Mucosa of rectum (tissue), 2 donors: ENCODE results near the gene IL1RN.
"Not testable (repeated sequence)": the region's sequence is repeated elsewhere in the genome, so short reads cannot be mapped to it uniquely, and the experiment has no call there.

Experiments used
- H3K27ac ChIP-seq, 2 donors: one replicate each; pipeline ENCODE4 v1.7.0; 2013; ENCODE audit warnings: inconsistent platforms in 2 of 2, low read depth in 2 of 2, low read length in 2 of 2
- H3K27me3 ChIP-seq, 2 donors: one replicate each; pipeline ENCODE4 v1.7.0; 2013; ENCODE audit warnings: low read length in 2 of 2; ENCODE audit not compliant: control insufficient read depth in 2 of 2, insufficient read depth in 2 of 2
- H3K36me3 ChIP-seq, 2 donors: one replicate each; pipeline ENCODE4 v1.7.0; 2013; ENCODE audit warnings: low read length in 2 of 2; ENCODE audit not compliant: control insufficient read depth in 2 of 2, insufficient read depth in 2 of 2
- H3K4me1 ChIP-seq, 2 donors: one replicate each; pipeline ENCODE4 v1.7.0; 2013; ENCODE audit warnings: low read length in 2 of 2, mild to moderate bottlenecking in 1 of 2; ENCODE audit not compliant: control insufficient read depth in 2 of 2, insufficient read depth in 2 of 2
- H3K4me3 ChIP-seq, 2 donors: one replicate each; pipeline ENCODE4 v1.7.0; 2013; ENCODE audit warnings: low read length in 2 of 2
- H3K9ac ChIP-seq, 2 donors: one replicate each; pipeline ENCODE4 v1.7.0; 2013; ENCODE audit warnings: low read length in 2 of 2, low read depth in 1 of 2, mild to moderate bottlenecking in 1 of 2
- H3K9me3 ChIP-seq, 2 donors: one replicate each; pipeline ENCODE4 v1.7.0; 2013; ENCODE audit warnings: low read length in 2 of 2; ENCODE audit not compliant: control insufficient read depth in 2 of 2
- donor health status: healthy.
- donor health status: Normal muscosa, but diverticular disease.

Gene IL1RN

DNA sequence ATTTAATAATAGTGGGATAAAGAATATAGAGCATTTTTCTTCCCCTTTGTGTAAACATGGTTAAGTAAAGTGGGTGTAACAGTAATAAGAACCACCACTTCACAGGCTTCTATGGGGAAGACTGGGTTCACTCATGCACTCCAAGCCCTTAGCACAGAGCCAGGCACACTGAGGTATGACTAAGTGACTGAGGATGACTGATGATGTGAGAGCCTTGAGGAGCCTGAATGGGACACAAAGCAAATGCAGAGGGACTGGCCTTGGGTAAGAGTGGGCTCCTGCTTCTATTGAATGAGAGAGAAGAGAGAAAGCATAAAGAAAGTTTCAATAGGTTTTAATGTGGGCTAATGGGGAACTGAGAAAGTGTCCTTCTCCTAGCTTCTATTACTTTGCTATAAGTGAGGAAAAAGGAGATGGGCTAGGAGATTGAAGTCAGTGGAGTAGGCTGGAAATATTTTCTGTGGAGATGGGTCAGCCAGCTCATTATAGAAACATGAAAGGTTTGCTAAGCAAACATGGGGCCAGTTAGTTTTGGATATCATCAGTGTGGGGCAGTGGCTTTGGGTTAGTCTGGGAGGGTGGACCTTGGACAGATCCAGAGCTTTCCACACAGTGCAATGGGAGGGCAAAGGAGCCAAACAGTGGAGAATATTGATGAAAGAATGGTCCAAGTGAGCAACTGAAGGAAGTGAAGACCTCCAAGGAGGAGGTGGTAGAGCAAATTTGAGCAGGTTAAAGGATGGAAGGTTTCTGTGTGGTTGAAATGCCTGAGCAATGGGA is 39.0 kb upstream of the IL1RN start:
- no peaks in the 10 kb centered on the region for H3K36me3 ChIP-seq
- peaks cover 0 to 4% of the 10 kb centered on the region in 2 donors for H3K27me3 ChIP-seq
- no peaks in the 10 kb centered on the region for H3K4me1 ChIP-seq
- H3K9ac ChIP-seq, result no peak overlapping the region
- no peaks in the 10 kb centered on the region for H3K9me3 ChIP-seq
- no peak overlapping the region for H3K4me3 ChIP-seq
- no peak overlapping the region for H3K27ac ChIP-seq

DNA sequence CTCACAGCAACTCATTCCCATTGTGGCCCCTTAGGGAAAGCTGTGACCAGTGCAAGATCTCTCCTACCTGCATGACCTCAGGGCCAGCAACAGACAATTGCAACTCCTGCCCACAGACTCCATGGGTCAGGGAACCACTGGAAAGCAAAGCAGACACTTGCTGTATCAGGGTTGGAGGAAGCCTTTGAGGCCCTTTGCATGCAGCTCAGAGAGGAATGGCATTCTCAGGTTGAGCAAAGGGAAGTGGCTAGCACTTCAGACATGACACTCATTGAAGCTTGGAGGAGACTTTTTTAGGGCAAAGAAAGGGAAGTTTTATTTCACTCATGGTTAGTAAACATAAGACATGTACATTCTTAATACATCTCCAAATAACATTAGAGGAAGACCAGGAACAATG is 37.5 kb upstream of the IL1RN start:
- no peak overlapping the region for H3K4me3 ChIP-seq
- peaks cover 0 to under 1% of the 10 kb centered on the region in 2 donors for H3K9me3 ChIP-seq
- H3K27me3 ChIP-seq, result peaks cover 0 to 4% of the 10 kb centered on the region in 2 donors
- H3K9ac ChIP-seq, result no peak overlapping the region
- no peak overlapping the region for H3K27ac ChIP-seq
- no peaks in the 10 kb centered on the region for H3K4me1 ChIP-seq
- no peaks in the 10 kb centered on the region for H3K36me3 ChIP-seq

DNA sequence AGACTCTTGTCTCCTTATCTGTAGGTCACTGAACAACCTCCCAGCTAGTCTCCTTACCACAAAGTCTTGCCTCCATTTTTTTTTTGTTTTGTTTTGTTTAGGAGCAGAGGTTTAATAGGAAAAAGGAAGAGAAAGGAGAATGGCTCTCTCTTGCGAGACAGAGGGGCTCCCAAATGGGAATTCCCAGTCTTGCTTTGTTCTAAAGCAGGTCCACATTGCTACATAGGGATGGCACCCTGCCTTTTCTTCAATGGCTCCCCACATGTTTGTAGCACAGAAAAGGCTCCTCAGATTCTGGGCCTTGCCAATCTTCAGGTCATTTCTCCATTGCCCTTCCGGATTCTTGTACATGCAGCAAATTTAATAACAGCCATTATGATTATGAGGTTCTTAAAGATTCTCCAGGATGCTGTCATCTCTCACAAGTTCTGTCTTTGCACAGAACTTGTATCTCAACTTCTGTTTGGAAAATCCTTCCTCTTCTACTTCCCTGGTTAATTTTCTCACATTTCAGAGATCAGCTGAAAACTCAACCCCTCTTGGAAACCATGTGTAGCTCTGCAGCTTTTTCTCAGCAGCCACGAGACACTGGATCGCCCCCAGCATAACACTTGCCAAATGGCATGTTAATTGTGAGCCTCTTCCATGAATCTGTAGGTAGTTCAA is 36.0 kb upstream of the IL1RN start:
- Histone ChIP-seq H3K36me3 (no peaks in the 10 kb centered on the region), H3K4me3 (no peak overlapping the region)

DNA sequence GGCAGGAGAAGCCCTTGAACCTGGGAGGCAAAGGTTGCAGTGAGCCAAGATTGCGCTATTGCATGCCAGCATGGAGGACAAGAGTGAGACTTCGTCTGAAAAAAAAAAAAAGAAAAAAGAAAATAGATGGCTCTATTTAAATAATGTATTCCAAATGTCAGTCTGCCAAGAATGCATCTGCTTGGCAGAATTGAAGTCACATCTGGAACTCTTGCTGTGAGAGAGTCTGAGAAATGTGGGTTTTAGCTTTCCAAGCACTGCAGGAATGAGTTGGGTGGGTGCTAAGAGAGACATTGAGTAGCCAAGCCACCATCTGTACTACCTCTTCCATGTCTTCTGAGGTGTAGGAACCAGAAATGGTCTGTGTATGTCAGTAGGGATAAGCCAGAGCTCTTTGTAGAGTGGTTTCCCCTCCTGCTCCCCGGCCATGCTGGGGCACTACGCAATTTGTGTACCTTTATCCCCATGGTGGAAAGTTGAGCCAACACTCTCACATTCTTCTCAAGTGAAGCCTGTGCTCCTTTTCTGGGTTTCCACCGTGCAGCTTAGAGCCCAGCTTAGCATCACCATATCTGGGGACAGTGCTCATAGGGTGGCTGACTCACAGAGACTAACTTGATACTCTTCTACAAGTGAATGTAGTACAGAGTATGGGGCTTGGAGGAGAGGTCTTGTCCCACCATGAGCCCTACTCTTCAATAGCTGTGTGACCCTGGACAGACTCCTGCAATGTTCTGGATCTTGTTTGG is 34.4 kb upstream of the IL1RN start:
- H3K4me1 ChIP-seq, result peaks cover 0 to under 1% of the 10 kb centered on the region in 2 donors
- H3K4me3 ChIP-seq, result no peak overlapping the region
- H3K9ac ChIP-seq, result no peak overlapping the region
- H3K36me3 ChIP-seq, result no peaks in the 10 kb centered on the region
- H3K27me3 ChIP-seq, result peaks cover 0 to 4% of the 10 kb centered on the region in 2 donors
- H3K27ac ChIP-seq, result no peak overlapping the region
- peaks cover 0 to 3% of the 10 kb centered on the region in 2 donors for H3K9me3 ChIP-seq

More for the DNA sequence above, 36.0 kb upstream of the IL1RN start:
- Histone ChIP-seq H3K9me3 (peaks cover 0 to 3% of the 10 kb centered on the region in 2 donors), H3K27ac (no peak overlapping the region), H3K4me1 (no peaks in the 10 kb centered on the region), H3K27me3 (peaks cover 0 to 4% of the 10 kb centered on the region in 2 donors), H3K9ac (no peak overlapping the region)

DNA sequence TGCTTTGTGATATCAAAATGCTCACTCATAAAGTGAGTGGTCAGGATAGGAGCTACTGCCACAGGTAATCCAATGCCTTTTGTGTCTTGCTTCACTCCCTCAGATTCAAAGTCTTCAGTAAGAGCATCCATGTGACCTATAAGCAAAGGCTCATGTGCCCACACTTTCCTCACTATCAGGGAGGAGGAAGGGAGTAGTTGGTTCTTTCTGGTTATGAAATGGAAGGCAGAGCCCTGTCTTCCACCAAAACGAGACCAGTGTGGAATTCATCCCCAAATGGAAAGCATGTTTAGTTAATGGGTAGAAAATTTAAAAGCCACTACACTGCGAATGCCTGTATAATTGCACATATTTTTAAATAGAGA is 33.8 kb upstream of the IL1RN start:
- H3K4me3 ChIP-seq, result no peak overlapping the region
- H3K36me3 ChIP-seq, result no peaks in the 10 kb centered on the region
- H3K27me3 ChIP-seq, result peaks cover 0 to 4% of the 10 kb centered on the region in 2 donors
- peaks cover 0 to 2% of the 10 kb centered on the region in 2 donors for H3K4me1 ChIP-seq
- no peak overlapping the region for H3K27ac ChIP-seq
- H3K9ac ChIP-seq, result no peak overlapping the region
- peaks cover 0 to 3% of the 10 kb centered on the region in 2 donors for H3K9me3 ChIP-seq

DNA sequence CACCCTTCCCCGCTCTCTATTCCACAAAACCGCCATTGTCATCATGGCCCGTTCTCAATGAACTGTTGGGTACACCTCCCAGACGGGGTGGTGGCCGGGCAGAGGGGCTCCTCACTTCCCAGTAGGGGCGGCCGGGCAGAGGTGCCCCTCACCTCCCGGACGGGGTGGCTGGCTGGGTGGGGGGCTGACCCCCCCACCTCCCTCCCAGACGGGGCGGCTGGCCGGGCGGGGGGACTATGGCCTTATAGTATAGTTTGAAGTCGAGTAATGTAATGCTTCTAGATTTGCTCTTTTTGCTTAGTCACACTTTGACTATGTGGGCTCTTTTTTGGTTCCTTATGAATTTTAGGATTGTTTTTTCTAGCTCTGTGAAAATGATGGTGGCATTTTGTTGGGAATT is 31.1 kb upstream of the IL1RN start:
- H3K27me3 ChIP-seq, H3K36me3 ChIP-seq, H3K4me1 ChIP-seq, H3K9ac ChIP-seq, H3K4me3 ChIP-seq, H3K9me3 ChIP-seq, H3K27ac ChIP-seq: not testable (repeated sequence)

DNA sequence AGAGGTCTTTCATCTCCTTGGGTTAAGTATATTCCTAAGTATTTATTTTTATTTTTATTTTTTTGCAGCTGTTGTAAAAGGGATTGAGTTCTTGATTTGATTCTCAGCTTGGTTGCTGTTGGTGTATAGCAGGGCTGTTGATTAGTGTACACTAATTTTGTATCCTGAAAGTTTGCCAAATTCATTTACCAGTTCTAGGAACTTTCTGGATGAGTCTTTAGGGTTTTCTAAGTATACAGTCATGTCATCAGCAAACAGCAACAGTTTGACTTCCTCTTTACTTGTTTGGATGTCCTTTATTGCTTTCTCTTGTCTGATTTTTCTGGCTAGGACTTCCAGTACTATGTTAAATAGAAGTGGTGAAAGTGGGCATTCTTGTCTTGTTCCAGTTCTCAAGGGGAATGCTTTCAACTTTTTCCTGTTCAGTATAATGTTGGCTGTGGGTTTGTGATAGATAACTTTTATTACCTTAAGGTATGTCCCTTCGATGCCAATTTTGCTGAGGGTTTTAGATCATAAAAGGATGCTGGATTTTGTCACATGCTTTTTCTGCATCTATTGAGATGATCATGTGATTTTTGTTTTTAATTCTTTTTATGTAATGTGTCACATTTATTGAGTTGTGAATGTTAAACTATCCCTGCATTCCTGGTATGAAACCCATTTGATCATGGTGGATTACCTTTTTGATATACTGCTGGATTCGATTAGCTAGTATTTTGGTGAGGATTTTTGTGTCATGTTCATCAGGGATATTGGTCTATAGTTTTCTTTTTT is 30.4 kb upstream of the IL1RN start:
- H3K27ac ChIP-seq, H3K27me3 ChIP-seq, H3K36me3 ChIP-seq, H3K4me1 ChIP-seq, H3K9ac ChIP-seq, H3K9me3 ChIP-seq, H3K4me3 ChIP-seq: not testable (repeated sequence)

DNA sequence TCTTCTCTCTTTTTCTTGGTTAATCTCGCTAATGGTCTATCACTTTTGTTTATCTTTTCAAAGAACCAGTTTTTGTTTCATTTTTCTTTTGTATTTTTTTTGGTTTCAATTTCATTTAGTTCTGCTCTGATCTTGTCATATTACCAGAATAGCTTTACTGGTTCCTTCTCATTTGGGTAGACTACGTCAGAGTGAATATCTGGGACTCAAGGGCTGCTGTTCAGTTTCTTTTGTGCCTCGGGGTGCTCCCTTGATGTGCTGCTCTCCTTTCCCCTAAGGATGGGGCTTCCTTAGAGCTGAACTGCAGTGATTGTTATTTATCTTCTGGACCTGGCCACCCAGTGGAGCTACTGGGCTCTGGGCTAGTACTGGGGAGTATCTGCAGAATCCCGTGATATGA is 29.4 kb upstream of the IL1RN start:
- Histone ChIP-seq H3K9ac (no peak overlapping the region), H3K4me1 (peaks cover 0 to 2% of the 10 kb centered on the region in 2 donors), H3K9me3 (peaks cover 0 to 3% of the 10 kb centered on the region in 2 donors), H3K36me3 (no peaks in the 10 kb centered on the region), H3K4me3 (no peak overlapping the region), H3K27ac (no peak overlapping the region), H3K27me3 (no peaks in the 10 kb centered on the region)

DNA sequence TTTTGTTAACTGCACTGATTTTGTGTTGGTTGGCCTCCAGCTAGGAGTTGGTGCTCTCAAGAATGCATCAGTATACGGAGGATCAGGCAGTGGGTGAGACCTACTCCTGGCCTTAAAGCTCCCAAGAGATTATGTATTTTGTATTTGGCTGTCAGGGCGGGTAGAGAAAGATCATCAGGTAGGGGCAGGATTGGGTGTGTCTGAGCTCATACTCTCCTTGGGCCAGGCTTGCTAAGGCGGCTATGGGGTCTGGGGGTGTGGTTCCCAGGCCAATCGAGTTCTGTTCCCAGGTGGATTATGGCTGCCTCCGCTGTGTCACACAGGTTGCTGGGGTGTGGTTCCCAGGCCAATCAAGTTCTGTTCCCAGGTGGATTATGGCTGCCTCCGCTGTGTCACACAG is 28.9 kb upstream of the IL1RN start:
- Histone ChIP-seq H3K27me3 (no peaks in the 10 kb centered on the region), H3K9ac (no peak overlapping the region), H3K9me3 (peaks cover 0 to 3% of the 10 kb centered on the region in 2 donors), H3K4me1 (peaks cover 0 to 2% of the 10 kb centered on the region in 2 donors), H3K4me3 (no peak overlapping the region), H3K27ac (no peak overlapping the region), H3K36me3 (no peaks in the 10 kb centered on the region)
